Transverse colon (tissue), 4 donors: ENCODE data around the gene CDK11B.

ENCODE experiments used
- CTCF ChIP-seq, 5 experiments: fragments of 200-600 bp in 3 of 5; fragments of 450-650 bp in 2 of 5; sonication (generic) in 3 of 5; IDR thresholded peaks; 1 replicate in 2 of 5; 2 replicates in 3 of 5; pipeline ENCODE4 v1.5.1; 2016 to 2017; ENCODE audit warnings: antibody characterized with exemption in 5 of 5, inconsistent platforms in 3 of 5, mild to moderate bottlenecking in 2 of 5, moderate library complexity in 1 of 5
- POLR2A ChIP-seq: fragments of 450-650 bp; IDR thresholded peaks from one replicate; pipeline ENCODE4 v1.6.1; 2016; ENCODE audit warnings: antibody characterized with exemption, mild to moderate bottlenecking, moderate library complexity
- POLR2AphosphoS5 ChIP-seq, 3 donors: sonication (generic); formaldehyde crosslinking; IDR thresholded peaks; one replicate each; pipeline ENCODE4 v1.6.1; 2016; ENCODE audit warnings: antibody characterized with exemption in 3 of 3

- no peak for TF ChIP-seq POLR2A
- TF ChIP-seq CTCF (IDR thresholded peaks at IDR 0.05), result no peak
- no peak for TF ChIP-seq POLR2AphosphoS5 (IDR thresholded peaks at IDR 0.05)
Observed at GRCh38 chr1:1612104-1612400, 46.8 kb downstream of the CDK11B start.
